BLaER1 treated with 17β-estradiol and CSF1 and Interleukin-3, amounts not matched to agents 10 nM and 100 nM (cell line): ENCODE results near the gene GON4L.
"Not testable (repeated sequence)": the region's sequence is repeated elsewhere in the genome, so short reads cannot be mapped to it uniquely, and the experiment has no call there.

Experiments used
- H3K27ac ChIP-seq, 11 experiments: shearing (Covaris generic); formaldehyde crosslinking; 2 replicates each; pipeline ENCODE4 v1.8.1; 2022
- H3K27me3 ChIP-seq, 11 experiments: shearing (Covaris generic); formaldehyde crosslinking; 2 replicates each; pipeline ENCODE4 v1.8.1; 2022
- H3K36me3 ChIP-seq, 11 experiments: shearing (Covaris generic); formaldehyde crosslinking; 2 replicates each; pipeline ENCODE4 v1.8.1; 2022
- H3K4me1 ChIP-seq, 10 experiments: shearing (Covaris generic); formaldehyde crosslinking; 2 replicates each; pipeline ENCODE4 v1.8.1; 2022
- H3K4me2 ChIP-seq, 11 experiments: shearing (Covaris generic); formaldehyde crosslinking; 2 replicates each; pipeline ENCODE4 v1.8.1; 2022
- H3K4me3 ChIP-seq, 10 experiments: shearing (Covaris generic); formaldehyde crosslinking; 2 replicates each; pipeline ENCODE4 v1.8.1; 2022
- H3K9ac ChIP-seq, 11 experiments: shearing (Covaris generic); formaldehyde crosslinking; 2 replicates each; pipeline ENCODE4 v1.8.1; 2022
- H3K9me3 ChIP-seq, 11 experiments: shearing (Covaris generic); formaldehyde crosslinking; replicated peaks in 1 of 11; 2 replicates each; pipeline ENCODE4 v1.8.1; 2022
- H4K20me1 ChIP-seq, 11 experiments: shearing (Covaris generic); formaldehyde crosslinking; 2 replicates each; pipeline ENCODE4 v1.8.1; 2022
- Cebpa-rat ChIP-seq, 11 experiments: shearing (Covaris generic); IDR thresholded peaks; 2 replicates each; pipeline ENCODE4 v1.8.1; 2022

The GON4L gene

GRCh38 chr1:155741908-155742307 is 115.1 kb downstream of the GON4L start:
- Histone ChIP-seq H3K9me3 (no peaks in the 10 kb centered on the region), H3K27ac (no peak overlapping the region), H3K9ac (no peak overlapping the region), H3K4me3 (no peak overlapping the region), H3K4me2 (no peak overlapping the region), H3K36me3 (peaks cover 22 to 41% (median 34%) of the 10 kb centered on the region in 11 experiments), H4K20me1 (no peaks in the 10 kb centered on the region), H3K27me3 (no peaks in the 10 kb centered on the region), H3K4me1 (peaks cover 7 to 11% (median 9%) of the 10 kb centered on the region in 10 experiments)
- TF ChIP-seq Cebpa-rat (IDR thresholded peaks at IDR 0.05) = no peak

- no peak overlapping the region for H3K4me2 ChIP-seq
- H3K36me3 ChIP-seq = peaks cover 31 to 50% (median 43%) of the 10 kb centered on the region in 11 experiments
- H3K9ac ChIP-seq = no peak overlapping the region
- H3K4me1 ChIP-seq = peaks cover 7 to 11% (median 9%) of the 10 kb centered on the region in 10 experiments
- no peak overlapping the region for H3K4me3 ChIP-seq
- no peaks in the 10 kb centered on the region for H3K27me3 ChIP-seq
- no peaks in the 10 kb centered on the region for H3K9me3 ChIP-seq
- TF ChIP-seq Cebpa-rat (IDR thresholded peaks at IDR 0.05) = no peak
- no peak overlapping the region for H3K27ac ChIP-seq
- H4K20me1 ChIP-seq = no peaks in the 10 kb centered on the region
These were observed 116.0 kb downstream of the GON4L start for GRCh38 chr1:155740995-155741394.

- Histone ChIP-seq H3K27me3 (no peaks in the 10 kb centered on the region), H3K27ac (no peak overlapping the region), H3K4me3 (no peak overlapping the region), H3K9me3 (no peaks in the 10 kb centered on the region), H4K20me1 (peaks cover 0 to 11% (median 0%) of the 10 kb centered on the region in 11 experiments; a peak in 4 of 22 replicates), H3K4me1 (no peaks in the 10 kb centered on the region), H3K9ac (peak overlapping the region in 1 of 11 experiments; percentile 15; a peak in 1 of 22 replicates), H3K36me3 (peaks cover 78 to 99% (median 90%) of the 10 kb centered on the region in 11 experiments), H3K4me2 (no peak overlapping the region)
- no peak for TF ChIP-seq Cebpa-rat (IDR thresholded peaks at IDR 0.05)
These were observed 127.7 kb downstream of the GON4L start for GRCh38 chr1:155729031-155729898.

GRCh38 chr1:155725142-155725541 is 131.9 kb downstream of the GON4L start:
- H3K4me1 ChIP-seq = no peaks in the 10 kb centered on the region
- H3K27ac ChIP-seq = no peak overlapping the region
- H3K36me3 ChIP-seq = peaks cover 72 to 99% (median 90%) of the 10 kb centered on the region in 11 experiments
- no peak for TF ChIP-seq Cebpa-rat (IDR thresholded peaks at IDR 0.05)
- peaks cover 0 to 35% (median 13%) of the 10 kb centered on the region in 11 experiments; a peak in 14 of 22 replicates for H4K20me1 ChIP-seq
- H3K4me2 ChIP-seq = no peak overlapping the region
- no peaks in the 10 kb centered on the region for H3K27me3 ChIP-seq
- no peak overlapping the region for H3K4me3 ChIP-seq
- no peak overlapping the region for H3K9ac ChIP-seq
- H3K9me3 ChIP-seq = no peaks in the 10 kb centered on the region

GRCh38 chr1:155719703-155720102 is 137.3 kb downstream of the GON4L start:
- no peak overlapping the region for H3K27ac ChIP-seq
- no peak overlapping the region for H3K4me3 ChIP-seq
- peaks cover 0 to 78% (median 36%) of the 10 kb centered on the region in 11 experiments; a peak in 16 of 22 replicates for H4K20me1 ChIP-seq
- H3K9me3 ChIP-seq = no peaks in the 10 kb centered on the region
- peaks cover 85 to 100% (median 98%) of the 10 kb centered on the region in 11 experiments for H3K36me3 ChIP-seq
- H3K4me2 ChIP-seq = no peak overlapping the region
- H3K4me1 ChIP-seq = no peaks in the 10 kb centered on the region; a peak in 1 of 20 replicates
- TF ChIP-seq Cebpa-rat (IDR thresholded peaks at IDR 0.05) = no peak
- H3K9ac ChIP-seq = no peak overlapping the region
- no peaks in the 10 kb centered on the region for H3K27me3 ChIP-seq

- H3K27ac ChIP-seq, H3K27me3 ChIP-seq, H3K9me3 ChIP-seq, H3K9ac ChIP-seq, H3K4me3 ChIP-seq, H3K4me1 ChIP-seq, H3K4me2 ChIP-seq: not testable (repeated sequence)
- H3K36me3 ChIP-seq = peaks cover 91 to 100% (median 99%) of the 10 kb centered on the region in 11 experiments
- H4K20me1 ChIP-seq = peaks cover 0 to 83% (median 39%) of the 10 kb centered on the region in 11 experiments; a peak in 16 of 22 replicates
These were observed 138.4 kb downstream of the GON4L start for GRCh38 chr1:155718524-155719115.

- no peak for TF ChIP-seq Cebpa-rat (IDR thresholded peaks at IDR 0.05)
- H4K20me1 ChIP-seq = peaks cover 0 to 87% (median 38%) of the 10 kb centered on the region in 11 experiments; a peak in 16 of 22 replicates
- H3K9me3 ChIP-seq = no peaks in the 10 kb centered on the region
- no peak overlapping the region for H3K4me3 ChIP-seq
- H3K27me3 ChIP-seq = no peaks in the 10 kb centered on the region
- no peak overlapping the region for H3K9ac ChIP-seq
- H3K36me3 ChIP-seq = peaks cover 89 to 100% (median 98%) of the 10 kb centered on the region in 11 experiments
- no peak overlapping the region for H3K27ac ChIP-seq
- H3K4me1 ChIP-seq = no peaks in the 10 kb centered on the region; a peak in 1 of 20 replicates
- H3K4me2 ChIP-seq = no peak overlapping the region
These were observed 140.0 kb downstream of the GON4L start for GRCh38 chr1:155717041-155717440.

- H3K36me3 ChIP-seq = peaks cover 78 to 100% (median 88%) of the 10 kb centered on the region in 11 experiments
These were observed 141.2 kb downstream of the GON4L start for GRCh38 chr1:155715777-155716176.

GRCh38 chr1:155715056-155715455 is 142.0 kb downstream of the GON4L start:
- H4K20me1 ChIP-seq = peaks cover 0 to 85% (median 40%) of the 10 kb centered on the region in 11 experiments; a peak in 15 of 22 replicates
- H3K4me2 ChIP-seq, H3K27ac ChIP-seq, H3K4me1 ChIP-seq, H3K9me3 ChIP-seq, H3K9ac ChIP-seq, H3K27me3 ChIP-seq, H3K4me3 ChIP-seq: not testable (repeated sequence)
- H3K36me3 ChIP-seq = peaks cover 78 to 100% (median 88%) of the 10 kb centered on the region in 11 experiments

More at GRCh38 chr1:155715777-155716176, 141.2 kb downstream of the GON4L start:
- Histone ChIP-seq H3K4me1 (no peaks in the 10 kb centered on the region; a peak in 1 of 20 replicates), H3K27me3 (no peaks in the 10 kb centered on the region), H3K9ac (no peak overlapping the region), H4K20me1 (peaks cover 0 to 81% (median 38%) of the 10 kb centered on the region in 11 experiments; a peak in 15 of 22 replicates), H3K27ac (no peak overlapping the region), H3K4me2 (no peak overlapping the region), H3K4me3 (no peak overlapping the region), H3K9me3 (no peaks in the 10 kb centered on the region)
- no peak for TF ChIP-seq Cebpa-rat (IDR thresholded peaks at IDR 0.05)
